DMS153 treated with DMSO at 0.1 percent for 48 hours (cell line): ENCODE results near the gene DENND4B.
"Not testable (repeated sequence)": the region's sequence is repeated elsewhere in the genome, so short reads cannot be mapped to it uniquely, and the experiment has no call there.

Source experiments
- DNase-seq: peaks from one replicate; lab custom pipeline; 2025; ENCODE audit not compliant: unreplicated experiment; lab: John Stamatoyannopoulos, UW

The DENND4B gene

DNA sequence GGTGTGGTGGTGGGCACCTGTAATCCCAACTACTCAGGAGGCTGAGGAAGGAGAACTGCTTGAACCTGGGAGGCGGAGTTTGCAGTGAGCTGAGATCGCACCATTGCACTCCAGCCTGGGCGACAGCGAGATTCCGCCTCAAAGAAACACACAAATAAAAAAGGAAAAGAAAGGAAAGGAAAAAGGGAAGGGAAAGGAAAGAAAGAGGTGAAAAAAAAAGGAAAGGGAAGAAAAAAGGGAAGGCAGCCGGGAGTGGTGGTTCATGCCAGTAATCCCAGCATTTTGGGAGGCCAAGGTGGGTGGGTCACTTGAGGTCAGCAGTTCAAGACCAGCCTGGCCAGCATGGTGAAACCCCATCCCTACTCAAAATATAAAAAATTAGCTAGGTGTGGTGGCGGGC is 55.5 kb downstream of the DENND4B start:
- DNase-seq: not testable (repeated sequence)

DNA sequence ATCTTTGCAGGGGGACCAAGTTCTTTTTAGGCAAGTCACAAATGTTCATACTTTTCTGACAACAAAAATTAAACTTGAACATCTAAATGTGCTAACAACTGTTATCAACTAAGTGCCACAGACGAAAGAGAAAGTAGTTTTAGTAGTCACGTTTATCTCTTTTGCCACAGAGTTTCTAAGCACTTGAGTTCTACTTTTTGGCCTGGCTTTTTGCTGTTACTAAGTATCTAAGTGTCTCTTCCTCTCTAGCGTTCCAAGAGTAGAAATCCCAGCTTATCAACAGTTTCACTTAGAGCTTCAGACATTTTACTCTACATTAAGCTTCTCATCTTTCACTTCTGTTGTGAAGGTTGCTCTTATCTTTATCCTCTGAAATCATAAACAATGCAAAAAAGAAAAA is 58.0 kb downstream of the DENND4B start:
- no peak for DNase-seq

DNA sequence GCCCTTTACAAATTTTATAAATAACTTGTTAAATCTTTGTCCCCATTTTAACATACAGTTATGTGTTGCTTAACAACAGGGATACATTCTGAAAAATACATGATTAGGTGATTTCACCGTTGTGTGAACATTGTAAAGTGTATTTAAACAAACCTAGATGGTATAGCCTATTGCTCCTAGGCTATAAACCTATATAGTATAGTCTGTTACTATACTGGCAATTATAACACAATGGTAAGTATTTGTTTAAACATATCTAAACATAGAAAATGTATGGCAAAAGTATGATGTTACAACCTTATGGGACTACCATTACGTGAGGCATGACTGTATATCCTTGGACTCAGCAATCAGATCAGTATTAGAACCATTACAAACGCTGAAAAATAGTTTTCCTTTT is 60.4 kb downstream of the DENND4B start:
- DNase-seq: no peak

DNA sequence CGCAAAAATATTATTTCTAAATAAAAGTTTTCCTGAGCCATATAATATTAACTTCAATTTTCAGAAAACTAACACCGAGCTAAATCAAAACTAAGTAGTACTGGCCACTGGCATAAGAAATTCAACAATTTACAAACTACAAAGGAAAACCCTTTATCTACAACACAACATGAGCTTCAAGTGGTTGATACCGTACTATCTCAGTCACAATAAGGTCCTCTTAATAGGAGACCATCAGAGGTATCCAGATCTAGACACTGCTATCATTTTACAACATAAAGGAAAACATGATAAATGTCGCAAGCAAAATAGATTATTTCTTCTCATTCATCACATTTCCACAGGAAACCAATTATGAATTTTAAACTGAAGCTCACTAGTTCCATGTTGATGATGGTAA is 63.3 kb downstream of the DENND4B start:
- no peak for DNase-seq

DNA sequence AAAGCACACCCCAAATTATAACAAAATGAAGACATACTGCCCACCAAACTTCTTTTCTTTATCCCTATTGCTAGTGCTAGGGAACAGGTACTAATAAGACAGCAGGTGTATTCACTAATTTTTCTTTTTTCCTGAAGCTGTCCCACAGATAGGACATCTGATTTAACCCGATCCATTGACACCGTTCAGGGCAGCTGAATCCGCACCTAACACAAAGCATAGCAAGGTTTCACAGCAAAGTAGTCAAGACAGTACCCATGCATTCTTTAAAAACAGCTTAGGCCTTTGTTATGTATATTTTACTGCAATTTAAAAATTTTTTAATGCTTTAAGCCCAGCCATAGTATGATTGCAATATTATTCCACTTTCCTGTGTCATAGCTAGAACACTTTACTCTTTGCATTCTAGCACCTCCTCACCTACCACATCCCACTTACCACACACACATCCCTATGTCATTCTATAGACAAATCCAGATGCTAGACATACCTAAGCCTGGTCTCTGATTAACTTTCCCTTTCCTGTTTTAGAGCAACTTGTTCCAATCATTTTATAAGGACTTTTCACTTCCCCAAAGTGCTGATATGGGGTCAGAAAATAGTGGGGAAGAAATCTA is 64.1 kb downstream of the DENND4B start:
- DNase-seq: no peak

DNA sequence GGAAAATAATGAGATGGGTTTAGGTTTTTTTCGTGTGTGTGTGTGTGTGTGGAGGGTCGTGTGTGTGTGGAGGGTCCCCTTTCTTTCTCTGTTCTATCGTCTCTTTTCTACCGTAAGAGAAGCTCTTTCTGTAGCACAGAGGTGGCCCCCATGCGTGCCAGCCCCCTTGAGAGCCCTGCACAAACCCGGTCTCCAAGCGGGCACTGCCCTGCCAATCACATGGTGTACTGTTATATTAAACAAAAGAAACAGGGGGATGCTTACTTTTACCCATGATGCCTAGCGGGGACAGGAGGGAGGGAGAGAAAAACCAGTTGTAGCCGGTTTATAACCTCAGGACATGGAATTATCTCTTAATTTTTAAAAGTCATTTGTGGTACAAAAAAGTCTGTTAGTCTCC is 64.8 kb downstream of the DENND4B start:
- DNase-seq: peak; percentile 94

DNA sequence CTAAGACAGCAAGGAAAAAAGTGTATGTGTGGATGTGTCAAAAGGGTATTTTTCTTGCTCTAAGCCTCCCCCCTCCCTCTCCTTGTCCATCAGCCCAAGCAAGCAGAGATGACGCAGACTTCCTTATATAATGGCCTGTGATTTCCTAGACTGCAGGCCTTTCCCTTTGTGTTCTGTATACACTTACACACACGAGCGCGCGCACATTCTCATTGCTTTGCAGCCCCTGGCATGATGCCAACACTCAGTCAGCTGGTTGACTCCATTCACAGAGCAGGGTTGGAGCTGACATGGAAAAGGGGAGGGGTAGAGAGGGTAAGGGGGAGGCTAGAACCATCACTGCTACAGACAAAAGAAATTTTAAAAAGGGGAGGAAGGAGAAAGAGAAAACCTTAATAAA is 65.6 kb downstream of the DENND4B start:
- DNase-seq: peak; percentile 99

DNA sequence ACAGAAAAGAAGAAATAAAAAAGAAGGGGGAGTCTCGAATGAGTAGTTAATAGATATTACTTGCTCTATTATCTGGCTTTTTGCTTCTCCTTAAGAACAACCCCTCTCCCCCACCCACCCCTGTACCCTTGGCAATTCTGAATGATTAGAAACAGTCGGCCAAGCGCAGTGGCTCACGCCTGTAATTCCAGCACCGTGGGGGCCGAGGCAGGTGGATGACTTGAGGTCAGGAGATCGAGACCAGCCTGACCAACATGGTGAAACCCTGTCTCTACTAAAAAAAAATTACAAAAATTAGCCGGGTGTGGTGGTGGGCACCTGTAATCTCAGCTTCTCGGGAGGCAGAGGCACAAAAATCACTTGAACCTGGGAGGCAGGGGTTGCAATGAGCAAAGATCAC is 66.5 kb downstream of the DENND4B start:
- DNase-seq: no peak
